Stimulated activated effector memory CD8-positive, alpha-beta T cell treated with anti-CD3 and anti-CD28 coated beads, Interleukin-12 subunit alpha, Interleukin-12 subunit beta, amount 100 ng/mL, for 72 hours (primary cell): ENCODE data around the gene IQCC.
A peak's percentile ranks its signal among the peaks of the same experiment; 100 is the strongest.

Experiments used
- ATAC-seq: fragments of 150-1000 bp; cut with Tn5 transposase; 2 replicates; pipeline ENCODE4 v1.10.0; 2021
- DNase-seq, 2 donors: peaks; one replicate each; pipeline ENCODE4 v3.0.0; 2021 to 2022; ENCODE audit warnings: low spot score in 2 of 2
- H3K27ac Mint-ChIP-seq: one replicate; pipeline ENCODE4 v1.8.0; 2022; ENCODE audit warnings: mild to moderate bottlenecking, mixed read lengths
- H3K36me3 Mint-ChIP-seq: one replicate; pipeline ENCODE4 v1.8.0; 2022; ENCODE audit warnings: mild to moderate bottlenecking, mixed read lengths
- H3K4me1 Mint-ChIP-seq: one replicate; pipeline ENCODE4 v1.8.0; 2022; ENCODE audit warnings: mixed read lengths
- H3K4me3 Mint-ChIP-seq: one replicate; pipeline ENCODE4 v1.8.0; 2022; ENCODE audit warnings: mild to moderate bottlenecking, mixed read lengths
- H3K9me3 Mint-ChIP-seq: one replicate; pipeline ENCODE4 v1.8.0; 2022; ENCODE audit warnings: mixed read lengths

The IQCC gene

GRCh38 chr1:32186077-32186476 is 19.4 kb upstream of the IQCC start:
- ATAC-seq (no peak), DNase-seq (no peak)
- Mint-ChIP-seq H3K4me3 (no peak overlapping the region), H3K9me3 (no peaks in the 10 kb centered on the region), H3K36me3 (peaks cover 100% of the 10 kb centered on the region), H3K4me1 (peaks cover 50% of the 10 kb centered on the region), H3K27ac (peak overlapping the region; percentile 77)

- no peaks in the 10 kb centered on the region for H3K9me3 Mint-ChIP-seq
- H3K27ac Mint-ChIP-seq, result peak overlapping the region; percentile 77
- peaks cover 100% of the 10 kb centered on the region for H3K36me3 Mint-ChIP-seq
- no peak for ATAC-seq
- H3K4me3 Mint-ChIP-seq, result no peak overlapping the region
- DNase-seq, result no peak
- peaks cover 47% of the 10 kb centered on the region for H3K4me1 Mint-ChIP-seq
Observed at GRCh38 chr1:32186491-32186890, 19.0 kb upstream of the IQCC start.

GRCh38 chr1:32187850-32188249 is 17.6 kb upstream of the IQCC start:
- ATAC-seq (no peak), DNase-seq (no peak)
- no peaks in the 10 kb centered on the region for H3K9me3 Mint-ChIP-seq
- no peak overlapping the region for H3K4me3 Mint-ChIP-seq
- peaks cover 100% of the 10 kb centered on the region for H3K36me3 Mint-ChIP-seq
- H3K4me1 Mint-ChIP-seq, result peaks cover 47% of the 10 kb centered on the region
- peak overlapping the region; percentile 18 for H3K27ac Mint-ChIP-seq

- DNase-seq (no peak), ATAC-seq (no peak)
- H3K9me3 Mint-ChIP-seq, result no peaks in the 10 kb centered on the region
- no peak overlapping the region for H3K4me3 Mint-ChIP-seq
- H3K4me1 Mint-ChIP-seq, result peaks cover 63% of the 10 kb centered on the region
- H3K36me3 Mint-ChIP-seq, result peaks cover 100% of the 10 kb centered on the region
- no peak overlapping the region for H3K27ac Mint-ChIP-seq
Observed at GRCh38 chr1:32192220-32192948, 13.1 kb upstream of the IQCC start.

DNA sequence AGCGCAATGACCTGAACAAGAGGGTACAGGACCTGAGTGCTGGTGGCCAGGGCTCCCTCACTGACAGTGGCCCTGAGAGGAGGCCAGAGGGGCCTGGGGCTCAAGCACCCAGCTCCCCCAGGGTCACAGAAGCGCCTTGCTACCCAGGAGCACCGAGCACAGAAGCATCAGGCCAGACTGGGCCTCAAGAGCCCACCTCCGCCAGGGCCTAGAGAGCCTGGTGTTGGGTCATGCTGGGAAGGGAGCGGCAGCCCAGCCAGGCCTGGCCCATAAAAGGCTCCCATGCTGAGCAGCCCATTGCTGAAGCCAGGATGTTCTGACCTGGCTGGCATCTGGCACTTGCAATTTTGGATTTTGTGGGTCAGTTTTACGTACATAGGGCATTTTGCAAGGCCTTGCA is 10.5 kb upstream of the IQCC start:
- no peaks in the 10 kb centered on the region for H3K9me3 Mint-ChIP-seq
- peaks cover 89% of the 10 kb centered on the region for H3K36me3 Mint-ChIP-seq
- peaks cover 72% of the 10 kb centered on the region for H3K4me1 Mint-ChIP-seq
- DNase-seq (no peak), ATAC-seq (no peak)
- no peak overlapping the region for H3K4me3 Mint-ChIP-seq
- no peak overlapping the region for H3K27ac Mint-ChIP-seq

DNA sequence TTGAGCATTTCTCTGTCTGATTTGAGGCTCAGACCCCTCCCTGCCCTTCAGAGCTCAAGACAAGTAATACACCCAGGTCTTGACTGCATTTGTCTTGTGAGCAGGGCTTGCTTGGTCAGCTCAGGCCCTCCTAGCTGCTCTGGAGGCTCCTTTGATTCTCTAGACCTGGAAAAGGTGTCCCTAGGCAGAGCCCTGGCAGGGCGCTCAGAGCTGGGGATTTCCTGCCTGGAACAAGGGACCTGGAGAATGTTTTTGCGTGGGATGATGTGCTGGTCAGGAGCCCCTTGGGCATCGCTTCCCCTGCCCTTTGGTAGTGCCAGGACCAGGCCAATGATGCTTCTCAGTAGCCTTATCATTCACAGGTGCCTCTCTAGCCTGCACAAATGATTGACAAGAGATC is 9.9 kb upstream of the IQCC start:
- ATAC-seq, result no peak
- H3K4me1 Mint-ChIP-seq, result peaks cover 78% of the 10 kb centered on the region
- H3K27ac Mint-ChIP-seq, result no peak overlapping the region
- no peak for DNase-seq
- H3K36me3 Mint-ChIP-seq, result peaks cover 84% of the 10 kb centered on the region
- H3K9me3 Mint-ChIP-seq, result no peaks in the 10 kb centered on the region
- H3K4me3 Mint-ChIP-seq, result no peak overlapping the region

GRCh38 chr1:32195972-32196823 is 9.3 kb upstream of the IQCC start:
- peak overlapping the region; percentile 85 for H3K27ac Mint-ChIP-seq
- H3K4me3 Mint-ChIP-seq, result no peak overlapping the region
- no peaks in the 10 kb centered on the region for H3K9me3 Mint-ChIP-seq
- H3K4me1 Mint-ChIP-seq, result peaks cover 81% of the 10 kb centered on the region
- DNase-seq, result no peak
- H3K36me3 Mint-ChIP-seq, result peaks cover 78% of the 10 kb centered on the region
- no peak for ATAC-seq

- no peaks in the 10 kb centered on the region for H3K9me3 Mint-ChIP-seq
- peak overlapping the region; percentile 85 for H3K27ac Mint-ChIP-seq
- DNase-seq (no peak), ATAC-seq (no peak)
- no peak overlapping the region for H3K4me3 Mint-ChIP-seq
- H3K36me3 Mint-ChIP-seq, result peaks cover 77% of the 10 kb centered on the region
- peaks cover 83% of the 10 kb centered on the region for H3K4me1 Mint-ChIP-seq
Observed at GRCh38 chr1:32197074-32197473, 8.4 kb upstream of the IQCC start.

DNA sequence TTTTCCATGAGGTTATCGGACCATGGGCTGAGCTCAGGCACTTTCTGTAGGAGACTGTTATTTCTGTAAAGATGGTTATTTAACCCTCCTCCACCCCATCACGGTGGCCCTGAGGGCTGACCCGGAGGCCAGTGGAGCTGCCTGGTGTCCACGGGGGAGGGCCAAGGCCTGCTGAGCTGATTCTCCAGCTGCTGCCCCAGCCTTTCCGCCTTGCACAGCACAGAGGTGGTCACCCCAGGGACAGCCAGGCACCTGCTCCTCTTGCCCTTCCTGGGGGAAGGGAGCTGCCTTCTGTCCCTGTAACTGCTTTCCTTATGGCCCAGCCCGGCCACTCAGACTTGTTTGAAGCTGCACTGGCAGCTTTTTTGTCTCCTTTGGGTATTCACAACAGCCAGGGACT is 7.6 kb upstream of the IQCC start:
- Mint-ChIP-seq H3K27ac (peak overlapping the region; percentile 85), H3K4me3 (no peak overlapping the region), H3K9me3 (no peaks in the 10 kb centered on the region), H3K4me1 (peaks cover 85% of the 10 kb centered on the region), H3K36me3 (peaks cover 69% of the 10 kb centered on the region)
- DNase-seq (no peak), ATAC-seq (no peak)

DNA sequence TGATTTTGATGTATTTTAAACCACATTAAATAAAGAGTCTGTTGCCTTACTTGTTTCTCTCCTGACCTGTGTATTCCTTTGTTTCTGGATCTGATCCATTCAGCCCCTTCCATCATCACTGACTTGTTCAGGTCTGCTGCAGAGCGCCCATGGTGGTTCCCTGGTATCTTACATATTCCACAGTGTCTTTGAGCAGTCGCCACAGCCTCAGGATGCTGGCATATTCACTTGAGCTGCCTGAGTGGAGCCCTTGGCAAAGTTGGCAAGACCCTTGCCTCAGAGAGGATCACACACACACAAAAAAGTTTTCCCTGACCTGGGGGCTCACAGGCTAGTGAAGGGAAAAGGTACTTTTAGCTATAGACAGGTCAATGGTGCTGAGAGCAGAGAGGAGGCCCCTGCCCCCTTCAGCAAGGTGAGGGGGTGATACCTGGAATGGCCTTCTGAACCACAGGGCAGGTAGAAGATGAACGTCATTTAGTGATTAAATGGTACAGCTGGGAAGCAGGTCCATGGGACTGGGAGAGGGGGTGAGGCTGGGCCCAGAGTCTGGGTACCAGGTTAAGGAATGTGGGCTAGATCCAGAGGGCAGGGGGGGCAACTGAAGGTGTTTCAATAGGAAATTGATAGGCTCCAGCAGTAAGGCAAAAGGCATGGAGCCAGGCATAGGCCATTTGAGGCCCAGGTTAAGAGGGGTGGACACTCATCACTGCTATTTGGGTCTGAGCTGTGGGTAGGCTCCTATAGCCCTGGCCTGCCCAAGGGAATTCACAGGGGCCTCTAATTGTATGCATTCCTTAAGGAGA is 7.0 kb upstream of the IQCC start:
- Mint-ChIP-seq H3K4me3 (no peak overlapping the region), H3K9me3 (no peaks in the 10 kb centered on the region), H3K36me3 (peaks cover 63% of the 10 kb centered on the region), H3K4me1 (peaks cover 82% of the 10 kb centered on the region), H3K27ac (peak overlapping the region; percentile 85)
- ATAC-seq, result no peak
- DNase-seq, result no peak

DNA sequence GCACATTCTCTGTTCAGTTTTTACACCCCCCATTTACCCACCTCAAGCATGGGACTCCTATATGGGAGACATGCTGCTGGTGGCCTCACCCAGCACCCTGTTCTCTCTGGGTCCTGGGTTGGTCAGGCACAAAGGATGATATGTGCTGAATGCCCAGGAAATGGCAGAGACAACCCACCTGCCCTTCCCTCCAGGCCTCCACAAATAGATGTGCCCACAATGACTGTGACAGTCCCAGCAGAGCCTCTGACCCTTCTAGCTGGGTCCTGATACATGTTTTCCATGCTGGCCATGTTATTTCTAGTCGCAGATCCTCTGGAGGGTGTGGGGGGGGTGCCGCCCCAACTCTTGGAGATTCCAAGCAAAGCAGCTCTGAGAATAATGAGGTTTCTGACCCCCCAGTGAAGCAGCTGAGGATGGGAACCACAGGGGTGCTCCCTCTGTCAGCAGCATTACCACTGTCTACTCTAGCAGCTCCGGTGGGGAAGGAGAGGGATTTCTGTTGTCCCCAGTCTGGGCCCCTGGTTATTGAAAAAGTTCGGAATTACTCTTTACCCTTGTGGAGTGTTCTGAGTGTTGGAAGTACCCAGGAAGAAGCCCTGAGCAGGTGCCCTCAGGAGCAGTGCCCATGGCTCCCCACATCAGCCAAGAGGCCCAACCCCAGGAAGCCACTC is 6.3 kb upstream of the IQCC start:
- no peaks in the 10 kb centered on the region for H3K9me3 Mint-ChIP-seq
- DNase-seq, result no peak
- H3K4me1 Mint-ChIP-seq, result peaks cover 82% of the 10 kb centered on the region
- peak overlapping the region; percentile 85 for H3K27ac Mint-ChIP-seq
- H3K4me3 Mint-ChIP-seq, result peak overlapping the region; percentile 87
- peaks cover 60% of the 10 kb centered on the region for H3K36me3 Mint-ChIP-seq
- ATAC-seq, result no peak

DNA sequence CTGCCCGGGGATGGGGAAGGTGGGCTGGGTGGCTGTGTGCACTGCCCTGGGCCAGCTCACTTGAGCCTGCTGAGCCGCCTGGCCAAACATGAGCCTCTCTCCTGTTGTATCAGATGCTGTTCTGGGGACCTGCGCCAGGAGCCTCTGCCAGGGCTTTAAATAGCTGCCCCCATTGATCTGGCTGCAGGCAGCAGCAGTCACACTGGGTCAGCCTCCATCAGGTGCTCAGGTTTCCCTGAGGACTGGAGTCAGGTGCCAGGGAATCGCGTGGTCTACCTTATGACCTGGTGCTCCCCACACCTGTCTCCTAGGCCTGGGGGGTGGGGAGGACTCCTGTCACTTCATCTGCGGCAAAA is 5.8 kb upstream of the IQCC start:
- peaks cover 78% of the 10 kb centered on the region for H3K4me1 Mint-ChIP-seq
- H3K4me3 Mint-ChIP-seq, result peak overlapping the region; percentile 87
- DNase-seq (no peak), ATAC-seq (no peak)
- H3K36me3 Mint-ChIP-seq, result peaks cover 60% of the 10 kb centered on the region
- H3K9me3 Mint-ChIP-seq, result no peaks in the 10 kb centered on the region
- peak overlapping the region; percentile 94 for H3K27ac Mint-ChIP-seq

DNA sequence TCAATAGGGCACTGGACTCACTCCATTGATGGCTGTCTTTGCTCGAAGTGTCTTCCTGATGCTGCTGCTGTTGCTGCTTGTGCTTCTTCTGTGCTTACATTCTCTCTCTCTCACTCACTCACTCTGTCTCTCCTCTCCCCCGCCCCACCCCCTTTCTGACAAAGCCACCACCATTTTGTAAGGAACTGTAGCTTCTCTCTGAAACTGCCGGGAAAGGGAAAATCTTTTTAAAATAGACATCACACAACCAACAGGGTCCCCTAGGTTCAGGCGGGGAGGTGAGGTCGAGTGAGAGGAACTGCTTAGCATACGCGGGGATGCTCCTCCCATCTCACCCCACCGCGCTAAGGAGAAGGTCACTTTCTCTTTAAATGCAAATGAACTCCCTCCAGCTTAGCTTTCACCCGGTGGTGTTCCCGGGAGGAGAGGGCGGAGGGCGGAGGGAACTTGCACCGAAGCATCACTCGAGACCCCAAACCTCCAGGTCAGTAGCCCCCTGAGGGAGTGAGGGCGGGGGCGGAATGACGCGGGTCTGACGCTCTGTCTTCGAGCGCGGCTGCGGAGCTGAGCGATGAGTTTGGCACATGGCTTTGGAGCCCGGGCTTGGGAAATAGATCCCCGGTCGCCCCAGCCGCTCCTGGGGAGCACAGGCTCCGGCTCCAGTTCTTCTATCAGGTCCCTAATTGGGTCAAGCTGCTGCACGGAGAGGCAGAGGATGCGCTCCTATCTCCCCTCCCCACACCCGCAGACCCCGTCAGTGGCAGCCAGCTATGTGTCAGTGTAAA is 5.1 kb upstream of the IQCC start, which contains the start of gene CCDC28B:
Gene CCDC28B (plus strand): TSS at position 370 of the 785 bp plus-strand sequence. CDS start 1,341 bp downstream, outside the sequence.
- H3K4me1 Mint-ChIP-seq, result peaks cover 71% of the 10 kb centered on the region
- ATAC-seq, result peak; percentile 63

More for the DNA sequence above, 5.1 kb upstream of the IQCC start, which contains the start of gene CCDC28B:
- peak; percentile 33 to 79 for DNase-seq
- H3K4me3 Mint-ChIP-seq, result peak within 1 kb of the TSS; percentile 87
- H3K9me3 Mint-ChIP-seq, result no peaks in the 10 kb centered on the region
- H3K27ac Mint-ChIP-seq, result peak within 1 kb of the TSS; percentile 94
- H3K36me3 Mint-ChIP-seq, result peaks cover 55% of the 10 kb centered on the region
